GM21515 (cell line): ENCODE data around the gene CLEC16A.
"Not testable (repeated sequence)": the region's sequence is repeated elsewhere in the genome, so short reads cannot be mapped to it uniquely, and the experiment has no call there.

Source experiments
- ATAC-seq: cut with Tn5 transposase; IDR thresholded peaks from one replicate; pipeline ENCODE4 v1.9.1; 2021; ENCODE audit not compliant: unreplicated experiment

CLEC16A gene

DNA sequence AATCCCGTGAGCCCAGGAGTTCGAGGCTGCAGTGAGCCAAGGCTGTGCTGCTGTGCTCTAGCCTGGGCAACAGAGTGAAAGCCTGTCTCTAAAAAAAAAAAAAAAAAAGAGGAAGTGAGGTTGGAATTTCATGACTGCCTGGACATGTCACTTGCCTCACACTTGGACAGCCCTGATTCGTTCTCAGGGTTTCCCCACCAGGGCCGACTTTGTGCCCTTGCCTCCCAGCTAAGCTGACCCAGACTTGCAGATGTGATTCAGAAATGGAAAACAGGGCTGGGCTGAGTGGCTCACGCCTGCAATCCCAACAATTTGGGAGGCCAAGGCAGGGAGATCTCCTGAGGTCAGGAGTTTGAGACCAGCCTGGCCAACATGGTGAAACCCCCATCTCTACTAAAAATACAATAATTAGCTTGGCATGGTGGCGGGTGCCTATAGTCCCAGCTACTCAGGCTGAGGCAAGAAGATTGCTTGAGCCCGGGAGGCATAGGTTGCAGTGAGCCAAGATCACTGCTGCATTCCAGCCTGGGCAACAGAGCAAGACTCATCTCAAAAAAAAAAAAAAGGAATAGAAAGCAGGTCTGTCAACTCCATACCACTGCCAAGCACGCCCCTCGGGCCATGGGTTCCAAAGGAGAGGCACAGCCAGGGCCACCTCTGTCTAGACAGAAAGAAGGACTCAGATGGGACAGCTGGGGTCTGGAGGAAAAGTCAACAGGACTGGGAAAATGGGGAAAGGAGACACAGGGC lies 264.7 kb downstream of the CLEC16A start:
- no peak for ATAC-seq

DNA sequence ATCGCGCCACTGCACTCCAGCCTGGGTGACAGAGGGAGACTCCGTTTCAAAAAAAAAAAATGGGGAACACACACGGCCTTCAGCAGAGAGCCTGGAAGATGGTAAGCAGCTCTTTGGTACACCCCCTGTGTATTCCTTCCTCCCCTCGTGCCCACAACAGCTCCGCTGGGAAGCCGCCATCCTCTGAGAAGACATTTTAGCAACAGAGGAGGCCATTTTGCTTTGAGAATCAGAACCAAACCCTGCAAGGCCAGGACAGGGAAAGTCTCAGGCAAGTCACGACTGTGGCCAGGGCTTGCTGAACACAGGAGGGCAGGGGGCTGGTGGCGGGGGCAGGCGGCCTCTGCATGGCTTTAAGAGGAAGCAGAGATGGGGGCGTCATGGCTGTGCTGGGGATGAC lies 265.9 kb downstream of the CLEC16A start:
- no peak for ATAC-seq

DNA sequence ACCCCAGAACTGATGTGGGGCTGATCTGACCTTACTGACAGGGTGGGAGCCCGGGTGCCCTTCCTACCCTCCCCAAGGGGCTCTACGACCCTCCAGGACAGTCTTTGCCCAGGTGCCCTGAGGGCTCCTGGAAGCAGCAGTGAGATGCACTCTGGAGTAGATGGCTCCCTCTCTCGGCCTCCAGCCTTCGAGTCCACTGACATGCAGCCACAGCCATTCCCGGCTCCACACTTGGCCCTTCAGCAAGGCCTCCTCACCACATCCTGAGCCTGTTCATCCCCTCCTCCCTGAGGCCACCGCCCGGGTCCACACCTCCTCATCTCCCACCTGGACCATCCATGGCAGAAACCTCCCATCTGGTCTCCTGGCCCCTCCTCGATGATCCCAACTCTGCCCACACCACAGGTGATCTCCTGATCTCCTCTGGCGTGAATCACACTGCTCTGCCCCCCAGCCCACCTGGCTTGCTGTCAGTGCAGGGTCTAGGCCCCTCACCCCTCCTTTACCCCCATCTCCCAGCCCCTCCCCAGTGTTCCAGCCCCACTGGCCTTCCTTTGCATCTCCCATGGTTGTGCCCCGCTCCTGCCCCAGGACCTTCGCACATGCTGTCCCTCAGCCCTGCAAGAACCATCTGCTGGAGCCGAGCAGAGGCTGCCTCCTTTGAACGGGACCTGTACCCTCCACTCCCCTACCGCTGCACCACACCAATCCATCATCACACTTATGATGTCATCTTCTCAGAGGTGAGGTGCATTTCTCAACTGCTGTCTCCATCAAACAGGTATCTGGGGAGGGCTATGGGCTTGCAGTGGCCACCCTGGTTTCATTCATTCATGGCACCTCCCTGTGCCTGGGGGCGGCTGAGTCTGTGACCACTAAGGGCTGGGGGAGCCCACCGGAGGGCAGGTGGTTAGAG lies 267.0 kb downstream of the CLEC16A start:
- ATAC-seq: no peak

DNA sequence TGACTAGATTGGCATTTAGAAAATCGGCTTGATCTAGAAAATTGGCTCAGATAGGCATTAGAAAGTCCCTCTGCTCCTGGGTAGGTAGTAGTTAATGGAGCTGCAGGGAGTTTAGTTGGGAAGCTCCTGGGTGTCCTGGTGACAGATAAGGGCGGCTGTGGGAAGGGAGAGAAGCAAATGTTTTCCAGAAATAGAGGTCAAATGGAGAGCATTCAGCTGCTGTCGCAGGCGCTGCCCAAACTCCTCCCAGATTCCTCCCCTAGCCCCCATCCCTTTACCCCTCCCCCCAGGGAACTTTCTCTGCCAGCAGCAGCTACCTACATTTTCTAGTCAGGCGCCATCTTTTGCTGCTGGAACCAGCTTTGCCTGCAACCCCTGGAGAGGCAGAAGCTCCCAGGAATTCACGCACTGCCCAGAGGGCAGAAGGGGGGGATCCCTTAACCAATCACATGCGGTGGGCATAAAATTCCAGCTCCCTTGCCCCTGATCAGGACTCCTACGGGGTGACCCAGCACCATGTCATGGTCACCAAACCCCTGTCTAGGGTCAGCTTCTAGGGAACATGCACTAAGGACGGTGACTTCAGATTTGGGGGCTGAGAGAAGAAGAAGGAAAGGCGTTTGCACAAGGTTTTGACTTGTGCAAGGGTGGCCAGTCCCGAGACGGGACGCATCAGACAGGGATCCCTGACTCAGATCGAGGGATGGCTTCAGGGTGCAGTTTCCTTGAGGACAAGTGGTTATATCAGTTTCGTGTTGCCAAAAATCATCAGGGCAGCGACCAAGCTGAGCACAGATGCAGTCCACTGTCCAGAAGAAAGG lies 267.8 kb downstream of the CLEC16A start:
- no peak for ATAC-seq

DNA sequence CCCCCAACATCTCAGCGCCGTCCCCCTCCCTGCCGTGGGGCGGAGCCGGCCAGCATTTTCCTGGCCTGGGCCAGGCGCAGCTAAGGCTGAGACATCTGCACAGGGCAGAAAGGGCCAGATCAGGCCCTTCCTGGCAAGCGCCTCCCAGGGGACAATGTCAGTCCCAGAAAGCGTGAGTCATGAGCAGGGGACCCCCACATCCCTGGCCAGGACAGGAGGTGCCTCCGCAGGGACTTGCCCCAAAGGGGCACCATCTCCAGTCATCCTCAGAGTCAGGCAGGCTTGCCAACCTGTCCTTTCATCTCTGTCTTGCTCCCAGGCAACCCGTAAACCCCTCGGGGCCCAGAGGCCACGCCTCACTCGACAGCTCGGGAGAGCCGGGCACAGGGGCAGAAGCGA lies 268.4 kb downstream of the CLEC16A start:
- no peak for ATAC-seq

DNA sequence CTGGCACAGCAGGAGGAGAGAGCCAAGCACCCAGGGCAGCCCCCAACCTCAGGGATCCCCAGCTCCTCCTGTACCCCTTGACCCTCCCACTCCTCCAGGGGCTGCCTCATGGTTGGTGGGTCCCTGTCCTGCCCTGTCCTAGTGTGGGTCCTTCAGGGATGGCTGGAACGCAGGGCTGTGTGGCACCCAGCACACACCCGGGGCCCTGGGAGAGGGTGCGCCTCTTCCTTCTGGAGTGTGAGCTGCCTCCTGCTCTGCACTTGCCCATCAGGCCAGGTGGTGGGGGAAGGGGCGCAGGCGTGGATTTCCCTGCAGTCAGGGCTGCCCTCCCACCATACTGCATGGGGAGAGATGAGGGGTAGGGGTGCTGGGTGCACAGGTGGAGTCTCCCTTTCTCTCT lies 269.0 kb downstream of the CLEC16A start:
- no peak for ATAC-seq

DNA sequence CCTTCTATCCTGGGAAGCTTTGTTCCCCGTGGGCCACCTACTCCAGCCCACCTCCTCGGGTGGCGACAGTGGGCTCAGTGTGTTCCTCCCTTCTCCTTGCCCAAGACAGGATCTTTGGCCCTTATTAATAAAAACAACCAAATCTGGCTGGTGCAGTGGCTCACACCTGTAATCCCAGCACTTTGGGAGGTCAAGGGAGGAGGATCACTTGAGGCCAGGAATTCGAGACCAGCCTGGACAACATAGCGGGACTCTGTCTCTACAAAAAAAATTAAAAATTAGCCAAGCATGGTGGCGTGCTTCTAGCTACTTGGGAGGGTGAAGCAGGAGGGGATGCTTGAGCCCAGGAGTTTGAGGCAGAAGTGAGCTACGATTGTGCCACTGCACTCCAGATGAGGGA lies 269.4 kb downstream of the CLEC16A start:
- ATAC-seq: no peak

DNA sequence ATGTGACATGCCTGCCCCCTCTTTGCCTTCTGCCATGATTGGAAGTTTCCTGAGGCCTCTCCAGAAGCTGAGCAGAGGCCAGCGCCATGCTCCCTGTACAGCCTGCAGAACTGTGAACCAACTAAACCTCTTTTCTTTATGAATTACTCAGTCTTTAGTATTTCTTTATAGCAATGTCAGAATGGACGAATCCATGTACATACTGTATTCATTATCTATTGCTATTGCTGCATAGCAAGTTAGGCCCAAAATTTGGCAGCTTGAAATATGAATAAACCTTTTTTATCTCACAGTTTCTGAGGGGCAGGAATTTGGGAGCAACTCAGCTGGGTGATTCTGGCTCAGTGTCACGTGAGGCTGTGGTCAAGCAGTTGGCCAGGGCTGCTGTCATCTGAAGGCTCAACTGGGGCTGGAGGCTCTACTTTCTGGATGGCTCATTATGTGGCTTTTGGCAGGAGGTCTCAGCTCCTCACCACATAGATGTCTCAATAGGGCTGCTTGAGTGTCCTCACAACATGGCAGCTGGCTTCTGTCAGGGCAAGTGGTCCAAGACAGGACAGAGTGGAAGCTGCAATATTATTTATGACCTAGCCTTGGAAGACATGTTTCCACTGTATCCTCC lies 271.7 kb downstream of the CLEC16A start:
- no peak for ATAC-seq

DNA sequence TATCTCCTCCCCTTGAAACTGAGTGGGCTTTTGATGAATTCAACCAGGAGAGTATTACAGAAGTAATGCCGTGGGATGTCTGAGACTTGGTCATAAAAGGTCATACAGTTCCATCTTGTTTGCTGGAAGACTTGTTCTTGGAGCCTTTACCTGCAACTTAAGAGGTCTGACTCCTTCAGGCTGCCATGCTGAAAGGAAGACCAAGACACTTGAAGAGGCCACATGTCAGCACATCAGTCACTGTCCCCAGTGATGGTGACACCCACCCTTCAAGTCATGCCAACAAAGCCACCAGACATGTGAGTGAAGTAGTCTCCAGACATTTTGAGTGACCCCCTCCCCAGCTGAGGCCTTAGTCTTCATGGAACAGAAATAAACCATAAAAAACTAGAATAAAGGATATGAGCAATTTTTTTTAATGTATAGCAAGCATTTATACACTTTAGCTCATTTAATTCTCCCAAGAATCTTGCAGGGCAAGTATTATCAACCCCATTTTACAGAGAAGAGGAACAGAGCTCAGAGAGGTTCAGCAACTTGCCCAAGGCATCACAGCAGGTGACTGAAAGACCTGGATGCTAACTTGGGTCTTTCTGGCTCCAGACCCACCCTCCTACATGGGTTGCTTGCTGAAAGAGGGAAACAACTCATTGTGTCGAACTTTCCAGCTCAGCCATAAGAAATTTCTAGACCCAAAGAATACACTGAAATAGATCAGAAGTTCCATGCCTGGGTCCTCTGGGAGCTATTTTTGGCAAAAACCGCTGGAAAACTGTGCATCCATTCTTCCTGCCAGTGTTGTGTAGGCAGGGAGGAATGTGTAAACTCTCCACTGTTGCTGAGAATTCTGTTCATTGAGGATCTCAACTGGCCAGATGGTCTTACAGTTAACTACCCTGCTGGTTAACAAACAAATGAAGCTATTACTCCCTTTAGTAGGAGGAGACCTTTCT lies 273.6 kb downstream of the CLEC16A start:
- no peak for ATAC-seq

DNA sequence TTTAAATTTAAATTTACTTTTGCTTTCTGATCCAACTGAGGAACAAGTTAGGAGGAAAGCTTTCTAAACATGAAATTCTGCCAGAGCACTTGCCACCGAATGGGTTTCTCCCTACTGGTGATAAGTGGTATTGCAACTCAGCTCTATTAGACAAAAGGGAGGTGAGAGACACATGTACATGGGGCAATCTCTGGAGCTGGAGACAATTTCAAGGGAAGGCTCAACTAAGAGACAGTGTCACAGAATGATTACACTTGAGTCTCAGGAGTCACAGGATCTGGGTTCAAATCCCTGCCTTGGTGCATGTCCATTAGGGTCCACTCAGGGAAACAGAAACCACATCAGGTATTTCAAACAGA lies 274.2 kb downstream of the CLEC16A start:
- ATAC-seq: no peak

DNA sequence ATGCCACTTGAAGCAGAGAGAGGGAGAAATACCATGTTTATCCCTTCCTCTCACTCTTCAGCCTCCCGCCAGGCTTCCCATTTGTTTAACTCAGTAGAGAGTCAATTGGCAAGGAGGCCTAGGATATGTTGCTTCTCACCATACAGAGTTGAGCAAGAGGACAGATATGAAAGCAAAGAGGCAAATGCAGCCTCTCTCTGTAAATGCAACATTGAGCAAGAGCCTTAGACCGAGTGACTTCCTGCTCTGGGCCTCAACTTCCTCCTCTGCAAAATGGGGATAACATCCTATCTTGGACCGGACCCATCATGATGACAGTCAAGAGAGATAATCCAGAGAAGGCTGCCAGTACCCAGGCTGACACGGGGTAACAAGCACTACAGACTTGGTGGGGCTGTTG lies 274.8 kb downstream of the CLEC16A start:
- no peak for ATAC-seq

DNA sequence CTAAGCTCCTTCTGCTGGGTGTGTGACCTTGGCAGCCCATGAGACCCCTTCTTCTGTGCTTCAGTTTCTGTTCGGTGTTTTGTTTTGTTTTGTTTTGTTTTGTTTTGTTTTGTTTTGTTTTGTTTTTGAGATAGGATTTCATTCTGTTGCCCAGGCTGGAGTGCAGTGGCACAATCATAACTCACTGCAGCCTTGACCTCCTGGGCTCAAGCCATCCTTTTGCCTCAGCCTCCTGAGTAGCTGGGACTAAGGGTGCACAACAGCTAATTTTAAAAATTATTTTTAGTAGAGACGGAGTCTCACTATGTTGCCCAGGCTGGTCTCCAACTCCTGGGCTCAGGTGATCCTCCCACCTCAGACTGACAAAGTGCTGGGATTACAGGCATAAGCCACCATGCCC lies 276.1 kb downstream of the CLEC16A start:
- ATAC-seq: not testable (repeated sequence)

DNA sequence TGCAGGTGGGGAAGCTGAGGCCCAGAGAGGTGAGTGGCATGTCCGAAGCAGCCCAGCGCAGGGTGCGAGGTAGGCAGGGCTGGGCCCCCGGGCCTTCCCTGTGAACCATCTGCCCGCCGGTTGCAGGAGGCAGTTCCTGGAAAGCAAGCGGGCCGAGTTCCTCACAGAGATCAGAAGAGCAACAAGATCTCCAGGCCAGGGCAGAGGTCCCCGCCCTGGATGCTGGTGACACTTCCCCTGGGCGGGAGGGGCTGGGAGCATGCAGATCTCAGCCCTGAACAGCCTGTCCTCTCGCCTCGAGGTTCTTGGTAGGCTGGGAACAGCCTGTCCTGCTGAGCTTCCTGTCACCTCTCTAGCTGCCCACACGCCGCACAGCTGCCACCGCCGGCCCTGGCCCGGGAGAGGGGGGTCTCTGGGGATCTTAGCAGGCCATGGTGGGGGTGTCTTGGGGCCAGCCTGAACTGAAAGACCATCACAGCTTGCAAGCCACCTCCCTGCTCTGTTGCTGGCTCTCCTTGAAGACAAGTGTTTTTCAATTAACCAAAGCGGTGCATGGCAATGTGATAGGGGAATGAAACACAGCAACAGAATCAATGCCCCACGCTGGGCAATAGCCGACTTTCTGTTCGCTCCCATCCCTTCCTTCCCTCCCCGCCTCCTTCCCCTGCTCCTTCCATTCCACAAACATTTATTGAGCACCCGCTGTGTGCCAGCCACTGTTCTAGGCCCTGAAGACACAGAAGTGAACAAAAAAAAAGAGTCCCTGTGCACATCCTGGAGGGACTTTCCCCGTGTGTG lies 279.9 kb downstream of the CLEC16A start:
- ATAC-seq: peak; percentile 53

DNA sequence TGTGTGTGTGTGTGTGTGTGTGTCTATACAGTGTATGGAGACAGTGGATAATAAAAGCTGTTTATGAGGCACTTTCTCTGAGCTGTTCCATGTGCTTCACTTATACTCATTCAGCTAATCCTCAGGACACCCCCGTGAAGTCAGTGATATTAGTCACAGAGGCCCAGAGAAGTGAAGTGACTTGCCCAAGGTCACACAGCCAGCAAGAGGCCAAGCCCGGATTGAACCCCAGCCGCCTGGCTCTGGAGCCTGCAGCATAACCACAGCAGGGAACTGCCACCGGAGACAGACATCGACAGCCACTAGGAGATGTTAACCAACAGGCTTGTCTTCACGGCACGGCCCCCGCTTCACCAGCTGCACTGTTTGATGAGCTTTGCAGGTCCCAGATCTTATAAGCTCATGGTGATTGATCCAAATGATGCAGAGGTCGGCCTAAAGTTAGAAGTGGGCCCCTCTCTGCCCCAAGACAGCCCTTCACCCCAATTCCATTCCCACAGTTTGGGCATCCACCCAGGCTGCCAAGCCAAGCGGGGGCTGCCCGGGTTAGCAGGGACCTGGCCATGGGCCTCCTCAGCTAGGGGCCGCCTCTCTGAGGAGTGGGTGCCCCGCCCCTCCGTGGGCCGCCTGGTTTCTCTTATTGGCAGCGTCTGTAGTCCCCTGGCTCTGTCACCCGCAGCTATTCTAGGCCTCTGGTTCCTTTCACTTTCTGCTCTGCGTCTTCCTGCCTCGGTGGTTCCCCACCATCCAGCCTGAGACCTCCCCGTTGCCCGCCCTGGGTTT lies 280.7 kb downstream of the CLEC16A start:
- ATAC-seq: peak; percentile 78

DNA sequence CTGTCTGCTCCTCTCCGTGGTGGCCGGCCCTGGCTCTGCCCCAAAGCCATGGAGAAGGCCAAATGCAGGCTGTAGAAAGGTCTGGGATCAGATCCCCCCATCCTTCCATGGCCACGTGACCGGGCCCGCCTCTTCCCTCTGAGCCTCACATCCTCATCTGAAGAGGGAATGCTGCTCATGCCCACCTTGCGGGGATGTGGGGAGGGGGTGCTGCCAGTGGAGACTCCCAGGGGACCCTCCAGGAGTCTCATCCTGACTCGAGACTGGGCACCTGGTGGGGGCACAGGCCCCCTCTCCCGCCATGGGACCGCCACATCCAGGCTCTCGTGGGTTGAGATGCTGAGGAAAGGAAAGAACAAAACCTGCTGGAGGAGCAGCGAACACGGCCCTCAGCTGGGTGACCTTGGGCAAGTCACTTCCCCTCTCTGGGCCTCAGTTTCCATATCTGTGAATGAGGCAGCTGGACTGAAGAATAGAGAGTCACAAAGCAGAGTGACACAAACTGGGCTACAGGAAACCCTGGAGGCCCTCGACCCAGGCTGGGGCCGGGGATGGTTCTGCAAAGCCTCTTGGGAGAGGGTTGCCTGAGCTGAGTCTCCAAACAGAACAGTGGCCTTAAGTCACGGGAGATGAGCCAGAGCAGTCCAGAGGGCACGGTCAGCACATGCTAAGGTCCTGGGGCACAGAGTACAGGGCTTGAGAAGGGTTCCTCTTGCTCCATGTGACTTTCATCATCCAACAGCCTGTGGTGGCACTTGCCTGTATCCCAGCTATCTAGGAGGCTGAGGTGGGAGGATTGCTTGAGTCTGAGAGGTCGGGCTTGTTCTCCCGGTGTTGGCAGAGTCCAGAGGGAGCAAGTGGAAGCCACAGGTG lies 281.5 kb downstream of the CLEC16A start:
- no peak for ATAC-seq

DNA sequence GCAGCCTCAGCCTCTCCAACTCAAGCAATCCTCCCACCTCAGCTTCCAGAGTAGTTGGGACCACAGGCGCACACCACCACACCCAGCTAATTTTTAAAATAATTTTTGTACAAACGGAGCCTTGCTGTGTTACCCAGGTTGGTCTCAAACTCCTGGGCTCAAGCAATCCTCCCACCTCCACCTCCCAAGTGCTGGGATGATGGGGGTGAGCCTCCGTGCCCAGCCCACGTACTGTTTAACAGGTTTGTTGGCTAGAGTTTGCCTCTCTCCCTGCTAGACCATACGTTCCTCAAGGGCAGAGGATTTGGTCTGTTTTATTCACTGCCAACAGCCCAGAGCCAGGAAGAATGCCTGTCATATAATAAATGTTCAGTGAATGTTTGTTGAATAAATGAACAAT lies 285.1 kb downstream of the CLEC16A start:
- ATAC-seq: no peak

DNA sequence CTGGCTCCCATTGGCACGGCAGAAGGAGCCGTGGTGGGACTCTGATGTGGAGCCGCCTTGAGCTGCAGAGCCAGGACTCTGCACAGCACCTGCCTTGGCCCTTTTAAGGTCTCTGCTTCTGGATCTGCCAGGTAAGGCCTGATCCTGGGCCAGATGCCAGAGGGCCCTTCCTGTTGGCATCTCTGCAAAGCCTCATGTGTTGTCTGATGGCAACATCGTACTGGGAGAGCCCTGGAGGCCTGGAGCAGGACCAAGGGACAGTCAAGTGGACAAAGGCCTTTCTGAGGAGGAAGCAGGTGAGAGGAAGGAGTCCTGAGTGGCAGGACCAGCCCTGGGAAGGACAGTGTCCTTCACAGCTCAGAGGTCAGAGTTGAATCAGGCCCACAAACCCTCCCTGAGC lies 285.5 kb downstream of the CLEC16A start:
- ATAC-seq: no peak
